A204.1 (cell line): Measurements from ENCODE around the gene PRCP.

Experiments used
- FAIRE-seq: peaks from 2 replicates; lab custom pipeline; 2012; peaks lifted over from hg19 to GRCh38; lab: Jason Lieb, UNC

Gene PRCP

GRCh38 chr11:82828472-82828871, 71.8 kb downstream of the PRCP start:
- FAIRE-seq = no peak

GRCh38 chr11:82826526-82826925, 73.7 kb downstream of the PRCP start:
- FAIRE-seq = no peak

DNA sequence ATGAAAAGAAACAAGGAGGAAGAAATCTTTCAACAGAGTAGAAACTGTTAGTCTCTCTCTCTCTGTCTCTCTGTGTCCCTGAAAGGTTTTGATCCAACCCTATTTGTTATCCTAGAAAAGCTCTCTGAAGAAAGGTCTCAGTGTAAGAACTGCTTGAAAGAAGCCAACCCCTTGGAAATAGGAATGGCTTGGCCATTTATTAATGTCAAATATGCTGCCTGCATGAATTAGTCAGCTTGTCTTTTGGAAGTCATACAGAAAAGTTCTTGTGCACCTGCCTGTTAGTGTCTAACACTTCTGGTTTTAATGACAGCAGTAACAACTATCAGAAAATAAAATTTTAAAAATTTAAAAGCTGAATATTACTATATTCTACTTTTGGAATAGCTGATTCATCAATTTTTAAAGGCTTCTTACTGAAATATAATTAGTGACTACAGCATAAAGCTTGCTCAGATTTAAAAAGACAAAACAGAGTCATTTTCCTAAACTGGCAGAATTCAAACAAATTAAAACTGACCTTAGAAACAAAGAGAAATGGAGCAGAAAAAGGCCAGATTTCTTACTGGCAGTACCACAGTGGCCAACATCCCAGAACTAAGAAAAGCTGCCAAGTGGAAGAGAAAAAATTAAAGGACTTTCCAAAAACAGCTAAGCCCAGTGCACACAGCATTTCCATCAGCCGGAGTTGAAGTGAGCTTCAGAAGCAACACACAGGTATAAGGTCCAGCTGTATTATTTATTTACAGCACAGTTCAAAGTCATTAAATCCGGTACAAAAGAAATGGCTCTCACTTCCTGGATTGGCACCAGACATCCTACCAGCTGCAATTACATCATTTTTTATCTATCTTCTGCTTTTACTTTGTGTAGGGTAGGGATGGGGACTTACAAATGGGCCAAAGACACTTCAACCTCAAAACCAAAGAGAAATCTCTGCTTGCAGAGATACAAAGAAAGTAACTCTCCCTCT, 76.3 kb downstream of the PRCP start:
- FAIRE-seq = no peak

GRCh38 chr11:82818409-82819043, 81.7 kb downstream of the PRCP start:
- no peak for FAIRE-seq

DNA sequence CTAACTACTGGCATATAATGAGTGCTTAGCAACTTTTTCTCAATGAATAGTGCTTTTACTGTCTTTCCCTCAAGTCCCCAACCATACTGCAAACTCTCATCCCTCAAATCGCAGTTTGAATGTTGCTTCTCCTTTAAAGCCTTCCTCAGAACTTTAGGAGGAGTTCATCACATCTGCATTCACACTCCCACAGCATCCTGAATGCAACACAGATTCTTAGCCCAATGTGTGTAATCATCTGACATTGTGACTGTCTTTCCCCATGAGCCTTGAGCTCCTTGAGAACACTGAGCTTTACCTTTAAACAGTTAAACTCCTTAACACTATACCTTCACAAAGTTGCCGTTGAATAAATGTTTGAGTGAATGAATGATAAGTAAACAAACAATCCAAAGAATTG, 84.8 kb downstream of the PRCP start:
- no peak for FAIRE-seq

- no peak for FAIRE-seq
Measured at GRCh38 chr11:82814379-82814778, 85.9 kb downstream of the PRCP start.

GRCh38 chr11:82811369-82811768, 88.9 kb downstream of the PRCP start:
- FAIRE-seq = no peak

GRCh38 chr11:82810738-82811137, 89.5 kb downstream of the PRCP start:
- no peak for FAIRE-seq

- FAIRE-seq = no peak
Measured at GRCh38 chr11:82810326-82810725, 89.9 kb downstream of the PRCP start.

DNA sequence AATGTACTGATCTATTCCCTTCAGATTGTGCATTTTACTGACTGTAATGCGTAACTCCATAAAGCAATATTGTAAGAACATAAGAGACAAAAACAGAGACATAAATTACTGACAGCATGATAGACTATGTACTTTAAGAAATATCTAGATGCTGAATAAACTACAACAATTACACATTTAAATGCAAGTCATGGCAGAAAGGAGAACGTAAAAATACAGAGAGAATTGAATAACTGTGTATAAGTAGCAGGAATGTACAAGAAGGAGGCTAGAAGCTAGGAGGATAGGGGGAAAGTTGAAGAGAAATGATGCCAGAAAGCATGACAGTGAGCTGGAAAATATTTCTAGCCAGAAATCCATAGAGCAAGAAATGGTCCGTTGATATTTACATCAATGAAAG, 92.6 kb downstream of the PRCP start:
- FAIRE-seq = no peak

- FAIRE-seq = no peak
Measured at GRCh38 chr11:82802710-82803109, 97.5 kb downstream of the PRCP start.

DNA sequence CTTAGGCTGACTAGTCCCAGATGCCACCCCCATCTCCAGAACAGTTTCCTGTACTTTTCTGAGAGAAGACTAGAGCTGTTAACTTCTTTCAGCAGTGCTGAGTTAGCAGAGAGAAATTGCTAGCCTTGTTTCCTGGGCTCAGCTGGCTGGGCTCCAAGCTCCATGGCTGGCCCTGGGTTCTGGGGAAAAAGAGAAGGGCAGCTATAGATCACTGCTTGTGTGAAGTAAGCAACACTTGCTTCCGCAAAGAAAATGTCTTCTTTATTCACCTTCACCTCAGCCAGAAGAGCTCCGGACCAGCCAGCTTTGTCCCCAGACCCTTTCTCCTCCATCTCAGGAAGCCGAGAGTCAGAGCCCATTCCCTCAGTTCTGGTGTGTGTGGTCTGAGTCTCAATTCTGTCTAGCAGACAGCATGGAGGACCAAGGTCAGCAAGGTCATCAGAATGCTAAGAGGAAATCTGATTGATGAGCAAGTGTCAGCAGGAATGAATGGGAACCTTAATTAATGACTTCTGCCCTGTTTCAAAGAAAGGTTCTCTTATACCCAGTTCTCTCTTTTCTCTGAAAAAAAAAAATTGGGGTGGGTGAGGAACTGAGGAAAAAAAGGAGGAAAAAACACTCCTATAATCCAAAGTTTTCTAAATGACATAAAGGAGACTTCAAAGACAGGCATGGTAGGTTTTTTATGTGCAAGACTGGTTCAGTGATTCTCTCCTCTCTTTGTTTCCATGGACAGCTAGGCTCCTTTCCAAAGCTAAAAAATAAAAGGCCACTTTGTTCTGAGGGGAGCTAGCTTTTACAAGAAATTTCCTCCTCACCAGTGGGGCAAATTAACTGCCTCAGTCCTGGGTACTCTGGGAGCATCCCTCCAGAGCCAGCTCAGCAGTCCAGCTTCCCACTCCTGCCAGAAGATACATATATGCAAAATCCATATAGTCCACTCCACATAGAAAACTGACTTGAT, 103.0 kb downstream of the PRCP start:
- FAIRE-seq = no peak

- FAIRE-seq = no peak
Measured at GRCh38 chr11:82794490-82794889, 105.7 kb downstream of the PRCP start.

GRCh38 chr11:82792822-82793569, 107.2 kb downstream of the PRCP start:
- no peak for FAIRE-seq

DNA sequence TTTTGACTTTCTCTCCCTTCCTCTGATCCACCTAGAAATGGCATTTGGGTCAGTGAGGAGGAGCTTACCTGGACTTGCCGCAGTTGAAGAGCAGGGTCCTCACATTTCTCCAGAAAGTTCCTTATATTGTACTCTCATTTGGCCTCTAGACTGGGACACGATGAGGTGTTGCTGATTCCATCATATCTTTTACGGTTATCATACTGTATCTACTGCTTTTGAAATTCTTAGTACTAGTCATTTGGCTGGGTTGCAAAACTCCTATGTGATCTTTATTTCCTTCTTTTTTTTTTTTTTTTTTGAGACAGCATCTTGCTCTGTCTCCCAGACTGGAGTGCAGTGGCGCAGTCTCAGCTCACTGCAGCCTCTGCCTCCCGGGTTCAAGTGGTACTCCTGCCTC, 107.9 kb downstream of the PRCP start:
- FAIRE-seq = no peak

DNA sequence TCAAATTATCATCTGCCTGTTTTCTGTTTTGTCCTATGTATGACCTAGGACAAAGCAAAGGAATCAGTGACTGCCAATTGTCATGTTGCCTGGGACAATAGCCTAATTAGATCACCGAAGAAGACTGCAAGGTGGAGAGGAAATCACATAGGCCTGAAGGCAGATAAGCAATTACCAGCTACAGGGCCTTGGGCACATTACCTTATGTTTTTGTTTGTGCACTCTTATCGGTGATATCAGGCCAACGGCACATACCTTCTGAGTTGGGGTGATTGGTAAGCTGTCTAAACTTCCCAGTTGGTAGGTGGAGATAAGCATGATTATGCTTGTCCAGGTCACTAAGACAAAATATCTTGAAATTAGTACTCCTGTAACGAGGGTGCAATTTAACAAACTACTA, 108.5 kb downstream of the PRCP start:
- no peak for FAIRE-seq

DNA sequence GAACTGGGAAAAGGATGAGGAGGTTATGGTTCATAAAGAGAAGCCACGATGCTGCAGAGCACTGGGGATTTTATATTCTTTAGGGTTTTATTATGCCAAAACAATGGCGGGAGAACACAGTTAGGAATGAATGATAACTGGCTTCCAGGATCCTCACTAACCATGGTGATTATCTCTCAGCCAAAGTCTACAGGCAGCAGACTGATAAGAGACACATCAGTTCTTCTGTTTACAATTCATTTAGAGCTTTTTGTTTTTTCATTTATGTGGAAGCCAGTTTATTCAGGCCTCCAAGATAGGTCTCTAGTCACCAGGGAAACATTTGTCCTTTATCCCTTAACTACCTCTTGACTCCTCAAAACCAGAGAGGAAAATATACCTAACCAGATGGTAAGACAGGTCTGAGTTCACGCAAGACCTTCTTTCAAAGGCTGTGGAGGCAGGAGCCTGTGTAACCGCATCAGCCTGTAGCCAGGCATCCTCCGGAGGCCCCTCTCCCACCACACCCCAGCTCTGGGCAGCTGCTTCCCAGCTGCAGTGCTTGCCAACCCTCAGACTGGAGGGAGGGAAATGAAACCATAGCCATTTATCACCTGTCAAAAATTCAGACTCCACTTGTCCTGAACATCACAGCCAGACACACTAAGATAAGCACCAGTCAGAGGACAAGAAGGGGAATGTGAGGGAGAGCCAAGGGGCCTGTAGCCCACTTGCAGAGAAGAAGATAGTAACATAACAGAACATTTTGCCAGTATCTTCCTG, 109.3 kb downstream of the PRCP start:
- FAIRE-seq = no peak

- no peak for FAIRE-seq
Measured at GRCh38 chr11:82787981-82788380, 112.2 kb downstream of the PRCP start.

DNA sequence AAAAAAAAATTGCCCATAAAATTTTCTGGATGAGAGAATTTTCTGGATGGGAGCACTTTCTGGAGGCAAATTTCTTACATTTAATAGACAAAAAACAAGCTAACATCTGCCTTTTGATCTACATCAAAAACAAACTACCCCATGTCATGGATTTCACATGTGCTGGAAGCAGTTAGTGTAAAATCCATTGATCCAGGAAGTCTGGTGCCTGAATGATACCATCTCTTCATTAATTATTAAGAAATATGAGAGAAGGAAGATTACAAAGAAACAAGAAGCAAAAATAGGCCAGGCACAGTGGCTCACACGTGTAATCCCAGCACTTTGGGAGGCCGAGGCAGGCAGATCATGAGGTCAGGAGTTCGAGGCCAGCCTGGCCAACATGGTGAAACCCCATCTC, 113.4 kb downstream of the PRCP start:
- FAIRE-seq = no peak

GRCh38 chr11:82786001-82786400, 114.2 kb downstream of the PRCP start:
- FAIRE-seq = no peak

DNA sequence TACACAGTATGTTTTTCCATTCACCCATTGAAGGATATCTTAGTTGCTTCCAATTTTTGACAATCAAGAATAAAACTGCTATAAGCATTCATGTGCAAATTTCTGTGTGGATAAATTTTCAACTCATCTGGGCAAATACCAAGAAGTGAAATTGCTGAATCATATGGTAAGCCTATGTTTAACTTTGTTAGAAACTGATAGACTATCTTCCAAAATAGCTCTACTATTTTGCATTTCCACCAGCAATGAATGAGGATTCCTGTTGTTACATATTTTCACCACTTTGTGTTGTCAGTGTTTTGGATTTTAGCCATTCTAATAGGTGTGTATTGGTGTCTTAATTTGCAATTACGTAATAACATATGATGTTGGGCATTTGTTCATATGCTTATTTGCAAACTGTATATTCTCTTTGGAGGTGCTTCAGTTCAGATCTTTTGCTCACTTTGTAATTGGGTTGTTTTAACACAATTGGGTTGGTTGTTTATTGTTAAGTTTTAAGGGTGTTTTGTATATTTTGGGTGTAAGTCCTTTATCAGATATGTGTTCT, 117.3 kb downstream of the PRCP start:
- no peak for FAIRE-seq
